Endothelial cell of umbilical vein (primary cell): Measurements from ENCODE around the gene ZFYVE28. TPM values are rescaled to one million over a fixed set of nuclear protein-coding genes. Genes with fewer than 3 reads are reported as not detected.

ENCODE experiments used
- BruUV-seq: library from RNA; stranded (reverse); fragments of 400-500 nt; replicated peaks from 2 replicates; lab custom pipeline; 2021; lab: Mats Ljungman, UMichigan
- CTCF ChIA-PET: fragments of 300-600, 350-600 bp; sonication (Branson Sonifier 250); formaldehyde crosslinking; loops from one replicate; lab custom pipeline; 2021; ENCODE audit warnings: antibody characterized with exemption, inconsistent platforms; lab: Charles Lee
- POLR2A ChIA-PET: fragments of 300-600, 350-600 bp; sonication (Branson Sonifier 250); formaldehyde crosslinking; loops from one replicate; lab custom pipeline; 2021; ENCODE audit warnings: antibody characterized with exemption, inconsistent platforms; lab: Charles Lee
- DNase-seq: peaks from one replicate; pipeline ENCODE4 v3.0.0-alpha.2; 2011; ENCODE audit warnings: low read depth, low spot score
- FAIRE-seq: peaks from 2 replicates; lab custom pipeline; 2011; peaks lifted over from hg19 to GRCh38; lab: Jason Lieb, UNC
- H2AFZ ChIP-seq: 2 replicates; pipeline ENCODE4 v1.6.0; 2012; ENCODE audit warnings: low read depth, low read length, control low read depth, inconsistent platforms
- H3K27ac ChIP-seq: 2 replicates; pipeline ENCODE4 v1.5.1; 2011; ENCODE audit warnings: low read depth, mild to moderate bottlenecking, control low read depth, low read length, moderate library complexity; ENCODE audit not compliant: insufficient read depth
- H3K27me3 ChIP-seq, 2 experiments: 2 replicates each; pipeline versions ENCODE4 v1.6.0 to v1.6.1; 2011; ENCODE audit warnings: low read length in 2 of 2, mixed read lengths in 1 of 2; ENCODE audit not compliant: control insufficient read depth in 2 of 2, insufficient read depth in 2 of 2
- H3K36me3 ChIP-seq, 2 experiments: 2 replicates in 1 of 2; 3 replicates in 1 of 2; pipeline ENCODE4 v1.5.1; 2011; ENCODE audit warnings: low read length in 2 of 2, mild to moderate bottlenecking in 1 of 2, moderate library complexity in 1 of 2; ENCODE audit not compliant: control insufficient read depth in 2 of 2, insufficient read depth in 2 of 2; ENCODE audit errors: extremely low read depth in 1 of 2
- H3K4me1 ChIP-seq: 3 replicates; pipeline ENCODE4 v1.5.1; 2011; ENCODE audit warnings: mild to moderate bottlenecking, low read length; ENCODE audit not compliant: control insufficient read depth, insufficient read depth; ENCODE audit errors: extremely low read depth
- H3K4me2 ChIP-seq: 2 replicates; pipeline ENCODE4 v1.6.1; 2011; ENCODE audit warnings: low read length, control low read depth, mixed read lengths; ENCODE audit not compliant: insufficient read depth
- H3K4me3 ChIP-seq, 3 experiments: fragments of 200-600 bp in 1 of 3; sonication (generic), shearing (Covaris generic) in 1 of 3; replicated peaks in 1 of 3; 2 replicates each; pipeline ENCODE4 v1.5.1; 2011 to 2016; ENCODE audit warnings: control low read depth in 3 of 3, low read length in 3 of 3, mild to moderate bottlenecking in 2 of 3, inconsistent platforms in 1 of 3, low read depth in 1 of 3, moderate library complexity in 1 of 3; ENCODE audit not compliant: insufficient read depth in 1 of 3
- H3K79me2 ChIP-seq: 2 replicates; pipeline ENCODE4 v1.6.0; 2012; ENCODE audit warnings: low read length, inconsistent platforms; ENCODE audit not compliant: control insufficient read depth, insufficient read depth
- H3K9ac ChIP-seq: replicated peaks from 2 replicates; pipeline ENCODE3; 2011; ENCODE audit warnings: low read length, control low read depth; ENCODE audit not compliant: insufficient read depth; ENCODE audit errors: extremely low read depth
- H3K9me1 ChIP-seq: replicated peaks from 3 replicates; pipeline ENCODE4 v1.6.0; 2011; ENCODE audit warnings: mild to moderate bottlenecking, low read length; ENCODE audit not compliant: control insufficient read depth, insufficient read depth; ENCODE audit errors: extremely low read depth
- H3K9me3 ChIP-seq: replicated peaks from 2 replicates; pipeline ENCODE4 v1.5.1; 2012; ENCODE audit warnings: low read length, inconsistent platforms; ENCODE audit not compliant: control insufficient read depth, insufficient read depth
- H4K20me1 ChIP-seq: replicated peaks from 2 replicates; pipeline ENCODE3; 2011; ENCODE audit warnings: mild to moderate bottlenecking, low read length; ENCODE audit not compliant: control insufficient read depth, insufficient read depth; ENCODE audit errors: extremely low read depth
- EZH2 ChIP-seq: IDR thresholded peaks from 2 replicates; pipeline ENCODE4 v1.6.1; 2012; ENCODE audit warnings: borderline replicate concordance, low read depth, mild to moderate bottlenecking, moderate library complexity, low read length, inconsistent platforms; ENCODE audit not compliant: severe bottlenecking
- FOS ChIP-seq: IDR thresholded peaks from 2 replicates; pipeline ENCODE4 v1.6.1; 2011; ENCODE audit warnings: mild to moderate bottlenecking, low read length, moderate library complexity, borderline replicate concordance; ENCODE audit not compliant: insufficient read depth
- GATA2 ChIP-seq: IDR thresholded peaks from 2 replicates; pipeline ENCODE4 v1.7.0; 2011; ENCODE audit warnings: low read depth, mild to moderate bottlenecking, moderate library complexity, mixed read lengths, low read length; ENCODE audit not compliant: insufficient read length, insufficient read depth
- JUN ChIP-seq: IDR thresholded peaks from 2 replicates; pipeline ENCODE4 v1.6.1; 2011; ENCODE audit warnings: borderline replicate concordance, low read depth; ENCODE audit not compliant: insufficient read length, insufficient read depth
- MYC ChIP-seq: IDR thresholded peaks from one replicate; pipeline ENCODE4 v1.6.1; 2011; ENCODE audit warnings: mild to moderate bottlenecking, low read depth, low read length
- POLR2A ChIP-seq: IDR thresholded peaks from 2 replicates; pipeline ENCODE4 v1.6.1; 2012; ENCODE audit warnings: low read depth, mild to moderate bottlenecking, control low read depth, low read length
- POLR2AphosphoS5 ChIP-seq: IDR thresholded peaks from 2 replicates; pipeline ENCODE4 v1.6.1; 2012; ENCODE audit warnings: low read depth, mild to moderate bottlenecking, control low read depth, low read length, moderate library complexity; ENCODE audit not compliant: insufficient read depth
- dilution Hi-C: fragments of 300-500 bp; cut with MboI; formaldehyde crosslinking; loops from one replicate; pipeline ENCODE4 v1.15.0; 2019; ENCODE audit warnings: low sequenced_read_pairs; ENCODE audit not compliant: extremely low pct_ligation_motif_present
- intact Hi-C: fragments of 100-400 bp; cut with micrococcal nuclease; formaldehyde crosslinking; loops from one replicate; pipeline ENCODE4 v1.10.0; 2022
- polyA plus RNA-seq, 4 experiments: library from polyadenylated mRNA; depleted of rRNA in 3 of 4; stranded (reverse) in 3 of 4; unstranded in 1 of 4; fragments of >200 nt; gene quantifications; 2 replicates each; pipeline versions ENCODE4 v1.2.1 to v1.2.3, GENCODE V29; 2011 to 2012; ENCODE audit warnings: missing spikeins in 1 of 4
- total RNA-seq: library from RNA; stranded (reverse); gene quantifications from 2 replicates; pipeline ENCODE4 v1.2.3, GENCODE V29; 2021
- TF ChIP-seq, protein P1 (sequence below): IDR thresholded peaks from 2 replicates; pipeline ENCODE4 v1.6.1; 2011; ENCODE audit not compliant: insufficient read depth, insufficient read length
- TF ChIP-seq, protein P2 (sequence below), 2 donors: IDR thresholded peaks; 1 replicate in 1 of 2; 2 replicates in 1 of 2; pipeline ENCODE4 v1.5.1; 2011; ENCODE audit warnings: low read length in 2 of 2, mild to moderate bottlenecking in 2 of 2, moderate library complexity in 2 of 2, control low read depth in 1 of 2, inconsistent platforms in 1 of 2, low read depth in 1 of 2; ENCODE audit not compliant: insufficient read depth in 1 of 2; ENCODE audit errors: extremely low read depth in 1 of 2

The ZFYVE28 gene
- total and polyA plus RNA-seq, 2 donors (not counting 3 experiments of a cell fraction or from before 2014, with no cell fraction given): 5.8 to 7.1 TPM

GRCh38 chr4:2296631-2297601, 121.5 kb downstream of the ZFYVE28 start:
- H3K27me3 ChIP-seq: no peaks in the 10 kb centered on the region
- no peaks in the 10 kb centered on the region for H4K20me1 ChIP-seq
- ChIA-PET POLR2A (no interaction called here), CTCF (no interaction called here)
- H3K9me3 ChIP-seq: no peaks in the 10 kb centered on the region
- no peak for FAIRE-seq
- no peak for DNase-seq
- intact Hi-C loops: no loop called here
- dilution Hi-C loops: no loop called here
- no peaks in the 10 kb centered on the region for H3K79me2 ChIP-seq
- no peak overlapping the region for H2AFZ ChIP-seq
- no peaks in the 10 kb centered on the region for H3K9me1 ChIP-seq
- no peak overlapping the region for H3K4me3 ChIP-seq
- no peaks in the 10 kb centered on the region for H3K36me3 ChIP-seq
- H3K27ac ChIP-seq: no peak overlapping the region
- H3K4me1 ChIP-seq: no peaks in the 10 kb centered on the region
- H3K4me2 ChIP-seq: no peak overlapping the region
- H3K9ac ChIP-seq: no peak overlapping the region
- BruUV-seq: no TSS peak
- TF ChIP-seq, protein P1, sequence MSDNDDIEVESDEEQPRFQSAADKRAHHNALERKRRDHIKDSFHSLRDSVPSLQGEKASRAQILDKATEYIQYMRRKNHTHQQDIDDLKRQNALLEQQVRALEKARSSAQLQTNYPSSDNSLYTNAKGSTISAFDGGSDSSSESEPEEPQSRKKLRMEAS: no peak
- TF ChIP-seq EZH2 (no peak), JUN (no peak), GATA2 (no peak), MYC (no peak), POLR2A (no peak), FOS (no peak), POLR2AphosphoS5 (no peak)
- TF ChIP-seq, protein P2, sequence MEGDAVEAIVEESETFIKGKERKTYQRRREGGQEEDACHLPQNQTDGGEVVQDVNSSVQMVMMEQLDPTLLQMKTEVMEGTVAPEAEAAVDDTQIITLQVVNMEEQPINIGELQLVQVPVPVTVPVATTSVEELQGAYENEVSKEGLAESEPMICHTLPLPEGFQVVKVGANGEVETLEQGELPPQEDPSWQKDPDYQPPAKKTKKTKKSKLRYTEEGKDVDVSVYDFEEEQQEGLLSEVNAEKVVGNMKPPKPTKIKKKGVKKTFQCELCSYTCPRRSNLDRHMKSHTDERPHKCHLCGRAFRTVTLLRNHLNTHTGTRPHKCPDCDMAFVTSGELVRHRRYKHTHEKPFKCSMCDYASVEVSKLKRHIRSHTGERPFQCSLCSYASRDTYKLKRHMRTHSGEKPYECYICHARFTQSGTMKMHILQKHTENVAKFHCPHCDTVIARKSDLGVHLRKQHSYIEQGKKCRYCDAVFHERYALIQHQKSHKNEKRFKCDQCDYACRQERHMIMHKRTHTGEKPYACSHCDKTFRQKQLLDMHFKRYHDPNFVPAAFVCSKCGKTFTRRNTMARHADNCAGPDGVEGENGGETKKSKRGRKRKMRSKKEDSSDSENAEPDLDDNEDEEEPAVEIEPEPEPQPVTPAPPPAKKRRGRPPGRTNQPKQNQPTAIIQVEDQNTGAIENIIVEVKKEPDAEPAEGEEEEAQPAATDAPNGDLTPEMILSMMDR (IDR thresholded peaks at IDR 0.05; ENCODE audit: extremely low read depth in 1 of 2, insufficient read depth in 1 of 2, low read depth in 1 of 2, low read length in 2 of 2): no peak
